ENCODE measurements around the gene FSTL4. TPM values are rescaled to one million over a fixed set of nuclear protein-coding genes. Genes with fewer than 3 reads are reported as not detected.

FSTL4 gene
- total RNA-seq, 1 experiment from 2014 or later, result not detected

- H3K4me1 ChIP-seq (replicated peaks; ENCODE audit: insufficient read depth), result peaks cover 58% of the 10 kb centered on the region
- no peak for TF ChIP-seq EZH2 (IDR thresholded peaks at IDR 0.05; ENCODE audit: low read depth)
- TF ChIP-seq, protein P1, sequence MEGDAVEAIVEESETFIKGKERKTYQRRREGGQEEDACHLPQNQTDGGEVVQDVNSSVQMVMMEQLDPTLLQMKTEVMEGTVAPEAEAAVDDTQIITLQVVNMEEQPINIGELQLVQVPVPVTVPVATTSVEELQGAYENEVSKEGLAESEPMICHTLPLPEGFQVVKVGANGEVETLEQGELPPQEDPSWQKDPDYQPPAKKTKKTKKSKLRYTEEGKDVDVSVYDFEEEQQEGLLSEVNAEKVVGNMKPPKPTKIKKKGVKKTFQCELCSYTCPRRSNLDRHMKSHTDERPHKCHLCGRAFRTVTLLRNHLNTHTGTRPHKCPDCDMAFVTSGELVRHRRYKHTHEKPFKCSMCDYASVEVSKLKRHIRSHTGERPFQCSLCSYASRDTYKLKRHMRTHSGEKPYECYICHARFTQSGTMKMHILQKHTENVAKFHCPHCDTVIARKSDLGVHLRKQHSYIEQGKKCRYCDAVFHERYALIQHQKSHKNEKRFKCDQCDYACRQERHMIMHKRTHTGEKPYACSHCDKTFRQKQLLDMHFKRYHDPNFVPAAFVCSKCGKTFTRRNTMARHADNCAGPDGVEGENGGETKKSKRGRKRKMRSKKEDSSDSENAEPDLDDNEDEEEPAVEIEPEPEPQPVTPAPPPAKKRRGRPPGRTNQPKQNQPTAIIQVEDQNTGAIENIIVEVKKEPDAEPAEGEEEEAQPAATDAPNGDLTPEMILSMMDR (conservative IDR thresholded peaks at IDR 0.05), result no peak
- intact Hi-C loops (cut with micrococcal nuclease; ENCODE audit: unreplicated experiment), result no loop called here
- POLR2A ChIA-PET (ENCODE audit: unreplicated experiment), result no interaction called here
- H3K27ac ChIP-seq, result no peak overlapping the region
- H3K4me2 ChIP-seq, result no peak overlapping the region; the same call in 1 of the 2 replicates
- H3K9me3 ChIP-seq (ENCODE audit: insufficient read depth, low read depth), result no peaks in the 10 kb centered on the region
- CTCF ChIA-PET, result no interaction called here
- H3K79me2 ChIP-seq (ENCODE audit: low read depth), result no peaks in the 10 kb centered on the region
- H3F3A ChIP-seq (ENCODE audit: insufficient read depth, low read depth), result peaks cover 25% of the 10 kb centered on the region
- BruUV-seq (replicated peaks), result no TSS peak
- no peaks in the 10 kb centered on the region for H3K36me3 ChIP-seq (ENCODE audit: low read depth)
- no peak for DNase-seq
- H4K20me1 ChIP-seq (ENCODE audit: insufficient read depth), result no peaks in the 10 kb centered on the region
- no peaks in the 10 kb centered on the region for H3K9me2 ChIP-seq (ENCODE audit: insufficient read depth)
- H3K27me3 ChIP-seq (ENCODE audit: insufficient read depth, low read depth), result no peaks in the 10 kb centered on the region
- H2AFZ ChIP-seq, result no peak overlapping the region
- H3K4me3 ChIP-seq, result no peak overlapping the region
Measured at GRCh38 chr5:133286483-133286882, 325.9 kb downstream of the FSTL4 start.

GRCh38 chr5:133285583-133286021 is 326.7 kb downstream of the FSTL4 start:
- BruUV-seq (replicated peaks), result no TSS peak

DNA sequence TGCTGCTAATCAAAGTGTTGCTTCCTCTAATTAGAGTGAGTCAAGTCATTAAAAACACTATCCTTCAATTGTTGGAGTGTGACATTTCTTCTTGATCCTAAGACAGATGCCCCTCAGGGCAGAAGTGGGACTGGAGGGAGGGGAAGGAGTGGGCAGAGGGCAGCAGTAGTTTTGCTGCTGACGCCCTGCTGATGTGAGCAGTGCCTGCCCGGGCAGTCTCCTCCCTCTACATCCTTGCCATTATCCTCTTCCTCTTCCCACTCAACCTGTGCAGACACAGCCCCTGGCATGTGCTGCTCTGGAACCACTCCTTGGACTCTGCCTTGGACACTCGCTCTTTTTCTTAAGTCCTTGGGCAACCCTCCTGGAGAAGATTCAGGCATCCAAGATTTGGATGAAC is 328.0 kb downstream of the FSTL4 start:
- ChIA-PET POLR2A (ENCODE audit: unreplicated experiment) (no interaction called here), CTCF (no interaction called here)
- no peak overlapping the region for H2AFZ ChIP-seq
- H3K4me3 ChIP-seq, result no peak overlapping the region
- no peak for DNase-seq
- H4K20me1 ChIP-seq (ENCODE audit: insufficient read depth), result no peaks in the 10 kb centered on the region
- H3K4me1 ChIP-seq (replicated peaks; ENCODE audit: insufficient read depth), result peaks cover 36% of the 10 kb centered on the region
- no peak overlapping the region for H3K27ac ChIP-seq
- H3K36me3 ChIP-seq (ENCODE audit: low read depth), result no peaks in the 10 kb centered on the region
- H3K9me3 ChIP-seq (ENCODE audit: insufficient read depth, low read depth), result no peaks in the 10 kb centered on the region
- TF ChIP-seq EZH2 (IDR thresholded peaks at IDR 0.05; ENCODE audit: low read depth), result no peak
- TF ChIP-seq, protein P1 (conservative IDR thresholded peaks at IDR 0.05), result no peak
- H3K79me2 ChIP-seq (ENCODE audit: low read depth), result no peaks in the 10 kb centered on the region
- no peaks in the 10 kb centered on the region for H3K9me2 ChIP-seq (ENCODE audit: insufficient read depth)
- BruUV-seq (replicated peaks), result no TSS peak
- H3K27me3 ChIP-seq (ENCODE audit: insufficient read depth, low read depth), result no peaks in the 10 kb centered on the region
- intact Hi-C loops (cut with micrococcal nuclease; ENCODE audit: unreplicated experiment), result no loop called here
- H3F3A ChIP-seq (ENCODE audit: insufficient read depth, low read depth), result peaks cover 3% of the 10 kb centered on the region
- no peak overlapping the region for H3K4me2 ChIP-seq

More at GRCh38 chr5:133285583-133286021, 326.7 kb downstream of the FSTL4 start:
- no peaks in the 10 kb centered on the region for H3K9me2 ChIP-seq (ENCODE audit: insufficient read depth)
- no peak overlapping the region for H2AFZ ChIP-seq
- POLR2A ChIA-PET (ENCODE audit: unreplicated experiment), result no interaction called here
- no peak overlapping the region for H3K4me3 ChIP-seq
- H3K27me3 ChIP-seq (ENCODE audit: insufficient read depth, low read depth), result no peaks in the 10 kb centered on the region
- CTCF ChIA-PET, result no interaction called here
- H3K4me1 ChIP-seq (replicated peaks; ENCODE audit: insufficient read depth), result peaks cover 49% of the 10 kb centered on the region
- no peaks in the 10 kb centered on the region for H3K79me2 ChIP-seq (ENCODE audit: low read depth)
- TF ChIP-seq, protein P1 (conservative IDR thresholded peaks at IDR 0.05), result no peak
- no peak for TF ChIP-seq EZH2 (IDR thresholded peaks at IDR 0.05; ENCODE audit: low read depth)
- peak overlapping the region; percentile 9 for H3K4me2 ChIP-seq
- intact Hi-C loops (cut with micrococcal nuclease; ENCODE audit: unreplicated experiment), result no loop called here
- no peaks in the 10 kb centered on the region for H4K20me1 ChIP-seq (ENCODE audit: insufficient read depth)
- peak; percentile 18 to 84 for DNase-seq
- H3K9me3 ChIP-seq (ENCODE audit: insufficient read depth, low read depth), result no peaks in the 10 kb centered on the region
- no peaks in the 10 kb centered on the region for H3K36me3 ChIP-seq (ENCODE audit: low read depth)
- H3K27ac ChIP-seq, result peak overlapping the region; percentile 45; the same call in 1 of the 2 replicates
- H3F3A ChIP-seq (ENCODE audit: insufficient read depth, low read depth), result peaks cover 16% of the 10 kb centered on the region
